Lower leg skin (tissue), 4 donors: ENCODE measurements around the gene ZNF408. TPM values are rescaled to one million over a fixed set of nuclear protein-coding genes. Genes with fewer than 3 reads are reported as not detected.

Experiments
- DNase-seq, 2 donors: peaks; one replicate each; pipeline ENCODE4 v3.0.0-alpha.2; 2019; ENCODE audit warnings: low spot score in 2 of 2
- H3K4me3 ChIP-seq: fragments of 200-600 bp; sonication (generic); 2 replicates; pipeline ENCODE4 v1.5.1; 2017; ENCODE audit warnings: mild to moderate bottlenecking, low read depth; ENCODE audit not compliant: poor library complexity, severe bottlenecking
- CTCF ChIP-seq, 3 donors: fragments of 450-650 bp; IDR thresholded peaks; one replicate each; pipeline ENCODE4 v1.5.1; 2016; ENCODE audit warnings: antibody characterized with exemption in 3 of 3, mild to moderate bottlenecking in 3 of 3, moderate library complexity in 2 of 3
- POLR2A ChIP-seq, 2 donors: fragments of 450-650 bp; IDR thresholded peaks; one replicate each; pipeline ENCODE4 v1.6.1; 2016 to 2017; ENCODE audit warnings: antibody characterized with exemption in 2 of 2, mild to moderate bottlenecking in 1 of 2, moderate library complexity in 1 of 2
- WGBS, 2 donors: methylation state at CpG; one replicate each; pipeline ENCODE4 v1.1.5; 2018; 5-methylcytosine and 5-hydroxymethylcytosine counted together
- intact Hi-C: fragments of 100-400 bp; cut with DNase I; formaldehyde crosslinking; loops from one replicate; pipeline ENCODE4 v1.15.0; 2023; ENCODE audit warnings: low total_unique reads
- total RNA-seq, 4 donors: library from RNA; depleted of rRNA; stranded (reverse); fragments of >200 nt; gene quantifications; one replicate each; pipeline ENCODE4 v1.1.0, GENCODE V29; 2016

The ZNF408 gene
- total RNA-seq, 4 donors from 2014 or later = 11.2 to 28.9 (median 16.2) TPM

GRCh38 chr11:46677169-46677568, 23.7 kb upstream of the ZNF408 start:
- H3K4me3 ChIP-seq = no peak overlapping the region
- no peak for DNase-seq
- TF ChIP-seq CTCF (IDR thresholded peaks at IDR 0.05) = no peak
- no peak for TF ChIP-seq POLR2A (IDR thresholded peaks at IDR 0.05)
- intact Hi-C loops = no loop called here
- 81 to 90% methylated on average over 8 of the region's 8 CpGs for WGBS, 2 donors

- intact Hi-C loops = no loop called here
- DNase-seq = no peak
Measured at GRCh38 chr11:46677991-46678740, 22.7 kb upstream of the ZNF408 start.

GRCh38 chr11:46678741-46679130, 22.1 kb upstream of the ZNF408 start:
- no peak for DNase-seq
- WGBS, 2 donors = 86 to 91% methylated on average over 9 of the region's 9 CpGs
- TF ChIP-seq POLR2A (IDR thresholded peaks at IDR 0.05) = no peak
- no peak for TF ChIP-seq CTCF (IDR thresholded peaks at IDR 0.05)
- intact Hi-C loops = no loop called here
- no peak overlapping the region for H3K4me3 ChIP-seq

More at GRCh38 chr11:46677991-46678740, 22.7 kb upstream of the ZNF408 start:
- H3K4me3 ChIP-seq = no peak overlapping the region
- WGBS, 2 donors = 80 to 81% methylated on average over 10 of the region's 10 CpGs
- TF ChIP-seq CTCF (IDR thresholded peaks at IDR 0.05) = no peak

- no peak for TF ChIP-seq POLR2A (IDR thresholded peaks at IDR 0.05)
- TF ChIP-seq CTCF (IDR thresholded peaks at IDR 0.05) = no peak
- DNase-seq = no peak
- WGBS, 2 donors = 90 to 92% methylated on average over 25 to 26 of the region's 26 CpGs
- no peak overlapping the region for H3K4me3 ChIP-seq
- intact Hi-C loops = no loop called here
Measured at GRCh38 chr11:46679241-46680163, 21.3 kb upstream of the ZNF408 start.

GRCh38 chr11:46680164-46680760, 20.6 kb upstream of the ZNF408 start:
- 89 to 93% methylated on average over 17 to 20 of the region's 21 CpGs for WGBS, 2 donors
- no peak for DNase-seq

More at GRCh38 chr11:46680164-46680760, 20.6 kb upstream of the ZNF408 start:
- intact Hi-C loops = no loop called here
- TF ChIP-seq POLR2A (IDR thresholded peaks at IDR 0.05) (no peak), CTCF (IDR thresholded peaks at IDR 0.05) (no peak)
- H3K4me3 ChIP-seq = no peak overlapping the region
